A673 (cell line): Measurements from ENCODE around the gene ME1.

ENCODE experiments used
- EZH2 ChIP-seq: fragments of 200-600 bp; sonication (generic); IDR thresholded peaks from 2 replicates; pipeline ENCODE4 v1.6.1; 2017; ENCODE audit warnings: borderline replicate concordance, low read depth, mild to moderate bottlenecking, mixed read lengths, antibody characterized with exemption, low read length; ENCODE audit not compliant: poor library complexity, severe bottlenecking
- TF ChIP-seq, protein P1 (sequence below): fragments of 300-800, 200-600 bp; sonication (generic); conservative IDR thresholded peaks from 2 replicates; pipeline ENCODE4 v1.5.1; 2017; ENCODE audit warnings: low read depth, mild to moderate bottlenecking, antibody characterized with exemption, low read length, moderate library complexity, mixed read lengths

DNA sequence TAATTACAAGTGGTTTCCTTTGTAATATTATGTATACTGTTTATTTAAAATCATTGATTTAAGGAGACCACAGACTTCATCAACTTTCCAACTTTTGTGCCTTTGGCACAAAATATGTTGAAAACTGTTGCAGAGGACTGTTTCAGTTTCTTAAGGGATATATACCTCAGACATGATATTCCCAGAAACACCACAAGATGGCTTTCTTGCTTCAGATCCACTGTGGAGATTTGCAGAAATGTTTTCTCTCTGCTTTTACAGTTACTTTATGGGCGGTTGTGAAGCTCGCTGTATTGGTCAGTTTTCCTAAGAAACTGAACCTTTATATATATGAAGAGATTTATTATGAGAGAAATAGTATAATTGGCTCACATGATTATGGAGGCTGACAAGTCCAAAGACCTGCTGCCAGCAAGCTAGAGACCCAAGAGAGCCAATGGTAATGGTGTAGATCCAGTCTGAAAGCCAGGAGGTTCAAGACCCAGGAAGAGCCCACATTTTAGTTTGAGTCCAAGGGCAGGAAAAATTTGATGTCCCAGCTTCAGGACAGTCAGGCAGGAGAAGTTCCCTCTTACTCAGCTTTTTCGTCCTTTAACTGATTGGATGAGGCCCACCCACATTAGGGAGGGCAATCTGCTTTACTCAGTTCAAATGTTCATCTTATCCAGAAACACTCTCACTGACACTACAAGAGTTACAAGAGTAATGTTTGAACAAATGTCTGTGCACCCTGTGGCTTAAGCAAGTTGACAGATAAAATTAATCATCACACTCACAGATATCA lies 12.8 kb downstream of the ME1 start:
- no peak for TF ChIP-seq EZH2
- TF ChIP-seq, protein P1, sequence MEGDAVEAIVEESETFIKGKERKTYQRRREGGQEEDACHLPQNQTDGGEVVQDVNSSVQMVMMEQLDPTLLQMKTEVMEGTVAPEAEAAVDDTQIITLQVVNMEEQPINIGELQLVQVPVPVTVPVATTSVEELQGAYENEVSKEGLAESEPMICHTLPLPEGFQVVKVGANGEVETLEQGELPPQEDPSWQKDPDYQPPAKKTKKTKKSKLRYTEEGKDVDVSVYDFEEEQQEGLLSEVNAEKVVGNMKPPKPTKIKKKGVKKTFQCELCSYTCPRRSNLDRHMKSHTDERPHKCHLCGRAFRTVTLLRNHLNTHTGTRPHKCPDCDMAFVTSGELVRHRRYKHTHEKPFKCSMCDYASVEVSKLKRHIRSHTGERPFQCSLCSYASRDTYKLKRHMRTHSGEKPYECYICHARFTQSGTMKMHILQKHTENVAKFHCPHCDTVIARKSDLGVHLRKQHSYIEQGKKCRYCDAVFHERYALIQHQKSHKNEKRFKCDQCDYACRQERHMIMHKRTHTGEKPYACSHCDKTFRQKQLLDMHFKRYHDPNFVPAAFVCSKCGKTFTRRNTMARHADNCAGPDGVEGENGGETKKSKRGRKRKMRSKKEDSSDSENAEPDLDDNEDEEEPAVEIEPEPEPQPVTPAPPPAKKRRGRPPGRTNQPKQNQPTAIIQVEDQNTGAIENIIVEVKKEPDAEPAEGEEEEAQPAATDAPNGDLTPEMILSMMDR, result peak; percentile 73
